ENCODE results near the gene PYURF. TPM values are rescaled to one million over a fixed set of nuclear protein-coding genes. Genes with fewer than 3 reads are reported as not detected.

The PYURF gene
- total RNA-seq, 1 experiment from 2014 or later: 41.7 TPM

GRCh38 chr4:88481537-88481936 lies 42.0 kb downstream of the PYURF start:
- H3K4me1 ChIP-seq (ENCODE audit: insufficient read depth, low read length): no peaks in the 10 kb centered on the region
- peaks cover 1 to 4% (median 4%) of the 10 kb centered on the region in 3 experiments; a peak in 6 of 7 replicates for H3K36me3 Mint-ChIP-seq (ENCODE audit: insufficient read depth in 1 of 3, low read depth in 3 of 3)
- no peak overlapping the region for H2BK5ac ChIP-seq (ENCODE audit: insufficient read length, low read length)
- H3K9me3 ChIP-seq (ENCODE audit: control insufficient read depth, low read depth, low read length): no peaks in the 10 kb centered on the region
- H3K18ac ChIP-seq (ENCODE audit: insufficient read length, low read depth, low read length): no peak overlapping the region
- H4K91ac ChIP-seq (ENCODE audit: insufficient read length, low read depth, low read length): no peak overlapping the region
- no CpG with 5 or more reads among the region's 1 CpG for WGBS (ENCODE audit: extremely low coverage, insufficient read length, low lambda C conversion rate)
- H3K4me1 Mint-ChIP-seq: no peaks in the 10 kb centered on the region
- H3K79me1 ChIP-seq (ENCODE audit: insufficient read depth, low read depth, low read length, poor library complexity, severe bottlenecking): no peaks in the 10 kb centered on the region
- no peak overlapping the region for H3K4me2 ChIP-seq (ENCODE audit: insufficient read depth, insufficient read length, low read length)
- no peak overlapping the region for H2AK5ac ChIP-seq (ENCODE audit: insufficient read length, low read length)
- no peak for TF ChIP-seq CTCF (conservative IDR thresholded peaks at IDR 0.05)
- no peaks in the 10 kb centered on the region for H3K23me2 ChIP-seq (ENCODE audit: insufficient read length, low read depth, low read length, poor library complexity, severe bottlenecking)
- no peak overlapping the region for H2AFZ ChIP-seq (ENCODE audit: low read length)
- no peak overlapping the region for H2BK120ac ChIP-seq (ENCODE audit: low read depth, low read length, poor library complexity, severe bottlenecking)
- H3K56ac ChIP-seq (ENCODE audit: insufficient read length, low read depth, low read length): no peak overlapping the region
- H2BK12ac ChIP-seq (ENCODE audit: insufficient read length, low read depth, low read length): no peak overlapping the region
- H3K4me3 Mint-ChIP-seq: no peak overlapping the region
- no peaks in the 10 kb centered on the region for H3K27me3 Mint-ChIP-seq (ENCODE audit: low read depth)
- no peak overlapping the region for H2BK15ac ChIP-seq (ENCODE audit: low read depth, low read length)
- H4K5ac ChIP-seq (ENCODE audit: insufficient read length, low read depth, low read length): no peak overlapping the region
- H3K9me3 Mint-ChIP-seq: no peaks in the 10 kb centered on the region
- no peaks in the 10 kb centered on the region for H4K20me1 ChIP-seq (ENCODE audit: control insufficient read depth, insufficient read depth, insufficient read length)
- no peak overlapping the region for H3K27ac ChIP-seq (ENCODE audit: insufficient read length, low read depth, low read length)
- H3K9ac ChIP-seq (ENCODE audit: extremely low read depth, insufficient read length, low read length): no peak overlapping the region
- no peak overlapping the region for H3T11ph ChIP-seq (ENCODE audit: low read length)
- no peak for DNase-seq
- no peak overlapping the region for H3K23ac ChIP-seq (ENCODE audit: insufficient read length, low read depth, low read length)
- no peaks in the 10 kb centered on the region for H3K79me2 ChIP-seq (ENCODE audit: insufficient read depth, low read length)
- H3K27me3 ChIP-seq (ENCODE audit: insufficient read depth, low read length): no peaks in the 10 kb centered on the region
- H3K14ac ChIP-seq (ENCODE audit: insufficient read depth, low read length): no peak overlapping the region
- H2BK20ac ChIP-seq (ENCODE audit: low read depth, low read length, poor library complexity, severe bottlenecking): no peak overlapping the region
- no peak overlapping the region for H4K8ac ChIP-seq (replicated peaks; ENCODE audit: insufficient read length, low read depth, low read length)
- H3K4ac ChIP-seq (ENCODE audit: low read depth, low read length): no peak overlapping the region
- no peak overlapping the region for H3K27ac Mint-ChIP-seq
